COLO829 (cell line): ENCODE results near the gene MAGI2.
"Not testable (repeated sequence)": the region's sequence is repeated elsewhere in the genome, so short reads cannot be mapped to it uniquely, and the experiment has no call there.

Source experiments
- DNase-seq: peaks from one replicate; pipeline ENCODE4 v3.0.0; 2012; ENCODE audit warnings: low spot score

Gene MAGI2

GRCh38 chr7:78284945-78285344 is 1168.5 kb downstream of the MAGI2 start:
- DNase-seq: no peak

- DNase-seq: no peak
These were observed 1173.2 kb downstream of the MAGI2 start for GRCh38 chr7:78280276-78280675.

GRCh38 chr7:78279457-78279856 is 1174.0 kb downstream of the MAGI2 start:
- no peak for DNase-seq

GRCh38 chr7:78279032-78279431 is 1174.4 kb downstream of the MAGI2 start:
- peak; percentile 11 for DNase-seq

GRCh38 chr7:78267141-78267540 is 1186.3 kb downstream of the MAGI2 start:
- DNase-seq: no peak

- no peak for DNase-seq
These were observed 1188.0 kb downstream of the MAGI2 start for GRCh38 chr7:78265486-78265885.

GRCh38 chr7:78265071-78265470 is 1188.4 kb downstream of the MAGI2 start:
- no peak for DNase-seq

- no peak for DNase-seq
These were observed 1189.4 kb downstream of the MAGI2 start for GRCh38 chr7:78264105-78264504.

GRCh38 chr7:78261739-78262138 is 1191.7 kb downstream of the MAGI2 start:
- DNase-seq: no peak

GRCh38 chr7:78261302-78261701 is 1192.2 kb downstream of the MAGI2 start:
- DNase-seq: no peak

GRCh38 chr7:78260826-78261225 is 1192.6 kb downstream of the MAGI2 start:
- no peak for DNase-seq

- no peak for DNase-seq
These were observed 1198.8 kb downstream of the MAGI2 start for GRCh38 chr7:78254726-78255055.

- DNase-seq: no peak
These were observed 1199.4 kb downstream of the MAGI2 start for GRCh38 chr7:78253850-78254725.

GRCh38 chr7:78248867-78249266 is 1204.6 kb downstream of the MAGI2 start:
- DNase-seq: no peak

GRCh38 chr7:78247910-78248689 is 1205.4 kb downstream of the MAGI2 start:
- DNase-seq: no peak

- DNase-seq: not testable (repeated sequence)
These were observed 1213.3 kb downstream of the MAGI2 start for GRCh38 chr7:78240179-78240578.

- DNase-seq: no peak
These were observed 1218.8 kb downstream of the MAGI2 start for GRCh38 chr7:78234634-78235033.

- DNase-seq: peak; percentile 26
These were observed 1220.7 kb downstream of the MAGI2 start for GRCh38 chr7:78232806-78233205.

GRCh38 chr7:78226059-78226719 is 1227.3 kb downstream of the MAGI2 start:
- DNase-seq: peak; percentile 76

GRCh38 chr7:78225534-78225933 is 1227.9 kb downstream of the MAGI2 start:
- DNase-seq: no peak

GRCh38 chr7:78224923-78225322 is 1228.5 kb downstream of the MAGI2 start:
- DNase-seq: no peak

GRCh38 chr7:78223598-78223997 is 1229.9 kb downstream of the MAGI2 start:
- no peak for DNase-seq
